Upper lobe of left lung (tissue), 4 donors: Measurements from ENCODE around the gene CERK.

Experiments
- EP300 ChIP-seq, 4 donors: sonication (generic); formaldehyde crosslinking; IDR thresholded peaks; one replicate each; pipeline ENCODE4 v1.5.1; 2017; ENCODE audit warnings: antibody characterized with exemption in 4 of 4, control low read depth in 2 of 4
- POLR2A ChIP-seq, 4 donors: fragments of 450-650 bp; IDR thresholded peaks; one replicate each; pipeline ENCODE4 v1.5.1; 2016 to 2017; ENCODE audit warnings: antibody characterized with exemption in 4 of 4, mild to moderate bottlenecking in 2 of 4
- TF ChIP-seq, protein P1 (sequence below), 6 experiments: fragments of 450-650 bp in 4 of 6; fragments of 200-600 bp in 2 of 6; sonication (generic) in 2 of 6; IDR thresholded peaks; one replicate each; pipeline ENCODE4 v1.5.1; 2016 to 2019; ENCODE audit warnings: antibody characterized with exemption in 6 of 6

DNA sequence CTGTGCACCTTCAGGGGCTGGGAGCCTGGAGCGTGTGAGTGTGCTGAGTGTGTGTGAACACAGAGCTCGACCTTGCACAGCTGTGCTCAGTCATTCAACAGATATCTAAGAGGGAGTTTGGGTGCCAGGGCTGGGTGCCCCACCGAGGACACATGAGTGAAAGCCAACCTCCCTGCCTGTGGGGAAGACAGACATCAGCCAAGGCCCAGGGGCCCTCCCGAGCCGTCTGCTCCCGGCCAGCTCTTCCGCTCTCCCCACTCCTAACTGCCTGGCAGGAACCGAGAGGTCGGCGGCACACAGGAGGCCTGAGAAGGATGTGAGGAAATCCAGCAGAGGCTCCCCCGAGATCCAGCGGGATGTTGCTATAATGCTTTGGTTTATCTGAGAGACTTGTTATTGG is 32.0 kb downstream of the CERK start:
- TF ChIP-seq, protein P1, sequence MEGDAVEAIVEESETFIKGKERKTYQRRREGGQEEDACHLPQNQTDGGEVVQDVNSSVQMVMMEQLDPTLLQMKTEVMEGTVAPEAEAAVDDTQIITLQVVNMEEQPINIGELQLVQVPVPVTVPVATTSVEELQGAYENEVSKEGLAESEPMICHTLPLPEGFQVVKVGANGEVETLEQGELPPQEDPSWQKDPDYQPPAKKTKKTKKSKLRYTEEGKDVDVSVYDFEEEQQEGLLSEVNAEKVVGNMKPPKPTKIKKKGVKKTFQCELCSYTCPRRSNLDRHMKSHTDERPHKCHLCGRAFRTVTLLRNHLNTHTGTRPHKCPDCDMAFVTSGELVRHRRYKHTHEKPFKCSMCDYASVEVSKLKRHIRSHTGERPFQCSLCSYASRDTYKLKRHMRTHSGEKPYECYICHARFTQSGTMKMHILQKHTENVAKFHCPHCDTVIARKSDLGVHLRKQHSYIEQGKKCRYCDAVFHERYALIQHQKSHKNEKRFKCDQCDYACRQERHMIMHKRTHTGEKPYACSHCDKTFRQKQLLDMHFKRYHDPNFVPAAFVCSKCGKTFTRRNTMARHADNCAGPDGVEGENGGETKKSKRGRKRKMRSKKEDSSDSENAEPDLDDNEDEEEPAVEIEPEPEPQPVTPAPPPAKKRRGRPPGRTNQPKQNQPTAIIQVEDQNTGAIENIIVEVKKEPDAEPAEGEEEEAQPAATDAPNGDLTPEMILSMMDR (IDR thresholded peaks at IDR 0.05) = no peak
- TF ChIP-seq POLR2A (IDR thresholded peaks at IDR 0.05) = no peak
- TF ChIP-seq EP300 (IDR thresholded peaks at IDR 0.05) = no peak
